Tongue (tissue), 2 donors: ENCODE data around the gene ERCC2. TPM values are rescaled to one million over a fixed set of nuclear protein-coding genes. Genes with fewer than 3 reads are reported as not detected.
A peak's percentile ranks its signal among the peaks of the same experiment; 100 is the strongest.

Experiments used
- DNase-seq: peaks from one replicate; pipeline ENCODE4 v3.0.0-alpha.2; 2015
- total RNA-seq: library from RNA; depleted of rRNA; stranded (reverse); fragments of >200 nt; gene quantifications from one replicate; pipeline ENCODE4 v1.2.3, GENCODE V29; 2014

Gene ERCC2
- total RNA-seq, 1 donor from 2014 or later: 6.2 TPM

GRCh38 chr19:45401815-45402214 is 31.4 kb upstream of the ERCC2 start:
- no peak for DNase-seq

GRCh38 chr19:45400192-45400591 is 29.8 kb upstream of the ERCC2 start:
- peak; percentile 29 for DNase-seq

GRCh38 chr19:45395821-45396617 is 25.6 kb upstream of the ERCC2 start:
- no peak for DNase-seq

GRCh38 chr19:45391871-45392665 is 21.7 kb upstream of the ERCC2 start:
- no peak for DNase-seq

GRCh38 chr19:45391346-45391745 is 21.0 kb upstream of the ERCC2 start:
- no peak for DNase-seq

GRCh38 chr19:45385392-45386221 is 15.2 kb upstream of the ERCC2 start:
- no peak for DNase-seq

- no peak for DNase-seq
Measured at GRCh38 chr19:45382426-45382825, 12.1 kb upstream of the ERCC2 start.

- no peak for DNase-seq
Measured at GRCh38 chr19:45380107-45380506, 9.7 kb upstream of the ERCC2 start.

- peak; percentile 58 for DNase-seq
Measured at GRCh38 chr19:45376045-45376724, 5.8 kb upstream of the ERCC2 start.

- no peak for DNase-seq
Measured at GRCh38 chr19:45368737-45369340, 1.5 kb downstream of the ERCC2 start.

- no peak for DNase-seq
Measured at GRCh38 chr19:45368127-45368526, 2.2 kb downstream of the ERCC2 start.

- no peak for DNase-seq
Measured at GRCh38 chr19:45364696-45365095, 5.7 kb downstream of the ERCC2 start.

GRCh38 chr19:45363861-45364459 is 6.4 kb downstream of the ERCC2 start:
- no peak for DNase-seq

- no peak for DNase-seq
Measured at GRCh38 chr19:45362291-45362690, 8.1 kb downstream of the ERCC2 start.

- no peak for DNase-seq
Measured at GRCh38 chr19:45361608-45362007, 8.8 kb downstream of the ERCC2 start.

GRCh38 chr19:45358213-45358792 is 12.1 kb downstream of the ERCC2 start:
- DNase-seq: no peak

GRCh38 chr19:45357445-45357783 is 13.0 kb downstream of the ERCC2 start:
- DNase-seq: no peak

GRCh38 chr19:45356760-45357444 is 13.5 kb downstream of the ERCC2 start:
- no peak for DNase-seq

GRCh38 chr19:45355910-45356309 is 14.5 kb downstream of the ERCC2 start:
- DNase-seq: no peak

- DNase-seq: no peak
Measured at GRCh38 chr19:45355402-45355801, 15.0 kb downstream of the ERCC2 start.
